Thyroid gland (tissue), 4 donors: Measurements from ENCODE around the gene ADPRHL1. TPM values are rescaled to one million over a fixed set of nuclear protein-coding genes. Genes with fewer than 3 reads are reported as not detected.

ENCODE experiments used
- DNase-seq, 2 donors: peaks; one replicate each; pipeline ENCODE4 v3.0.0-alpha.2; 2019
- H3K27ac ChIP-seq, 3 donors: fragments of 200-600 bp; sonication (generic); 1 replicate in 2 of 3; 2 replicates in 1 of 3; pipeline ENCODE4 v1.5.1; 2016 to 2019; ENCODE audit warnings: mild to moderate bottlenecking in 1 of 3, moderate library complexity in 1 of 3
- H3K27me3 ChIP-seq: fragments of 200-600 bp; sonication (generic); one replicate; pipeline ENCODE4 v1.5.1; 2019
- H3K36me3 ChIP-seq, 2 donors: fragments of 200-600 bp; sonication (generic); one replicate each; pipeline ENCODE4 v1.5.1; 2016 to 2019
- H3K4me1 ChIP-seq, 2 donors: fragments of 200-600 bp; sonication (generic); one replicate each; pipeline ENCODE4 v1.5.1; 2017 to 2019
- H3K4me3 ChIP-seq, 3 donors: fragments of 200-600 bp; sonication (generic); replicated peaks in 1 of 3; 1 replicate in 2 of 3; 2 replicates in 1 of 3; pipeline ENCODE4 v1.5.1; 2016; ENCODE audit warnings: mild to moderate bottlenecking in 1 of 3
- H3K9me3 ChIP-seq: fragments of 200-600 bp; sonication (generic); one replicate; pipeline ENCODE4 v1.5.1; 2017
- POLR2A ChIP-seq, 2 donors: fragments of 450-650 bp; IDR thresholded peaks; one replicate each; pipeline ENCODE4 v1.6.1; 2017; ENCODE audit warnings: antibody characterized with exemption in 2 of 2, mild to moderate bottlenecking in 2 of 2, moderate library complexity in 1 of 2
- WGBS, 2 donors: methylation state at CpG; one replicate each; pipeline ENCODE4 v1.1.5; 2017; 5-methylcytosine and 5-hydroxymethylcytosine counted together
- intact Hi-C: fragments of 100-400 bp; cut with DNase I; formaldehyde crosslinking; loops from one replicate; pipeline ENCODE4 v1.15.1; 2023
- total RNA-seq, 4 donors: library from RNA; depleted of rRNA; stranded (reverse); fragments of >200 nt; gene quantifications; one replicate each; pipeline ENCODE4 v1.2.3, GENCODE V29; 2016
- TF ChIP-seq, protein P1 (sequence below), 6 experiments: fragments of 200-600 bp in 3 of 6; fragments of 450-650 bp in 3 of 6; sonication (generic) in 3 of 6; IDR thresholded peaks; one replicate each; pipeline ENCODE4 v1.5.1; 2016 to 2019; ENCODE audit warnings: antibody characterized with exemption in 6 of 6, mild to moderate bottlenecking in 2 of 6, inconsistent platforms in 1 of 6, moderate library complexity in 1 of 6

ADPRHL1 gene
- total RNA-seq, 4 donors from 2014 or later, result 0.20 to 2.0 (median 1.0) TPM

DNA sequence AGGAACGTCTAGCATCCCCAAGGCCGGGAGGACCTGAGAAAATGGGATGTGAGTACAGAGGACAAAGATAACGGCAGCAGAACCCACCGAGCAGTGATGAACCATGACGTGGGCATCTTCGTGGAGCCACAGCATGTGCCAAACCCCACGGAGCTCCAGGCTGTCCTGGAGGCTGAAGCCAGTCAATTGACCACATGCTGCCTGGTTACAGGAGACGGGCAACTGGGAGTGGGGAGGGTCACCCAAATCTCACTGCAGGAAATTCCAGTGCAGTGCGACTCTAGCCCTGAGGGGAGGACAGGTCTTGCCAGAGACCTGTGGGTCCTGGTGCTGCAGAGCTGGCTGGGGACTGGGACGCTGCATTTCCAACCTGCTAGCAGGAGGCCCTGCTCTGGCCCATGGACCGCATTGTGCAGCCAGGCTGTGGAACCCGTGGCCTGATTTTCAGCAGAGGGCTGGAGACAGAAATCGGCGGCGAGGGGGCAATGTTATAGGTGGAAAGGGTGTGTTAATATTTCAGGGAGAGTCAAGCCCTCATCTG is 86.2 kb downstream of the ADPRHL1 start:
- no peak overlapping the region for H3K27ac ChIP-seq
- intact Hi-C loops, result loop anchor here (10.0 kb wide), 1 partner anchor 212 kb away; the partner anchor contains the start of gene PROZ
- H3K36me3 ChIP-seq, result no peaks in the 10 kb centered on the region
- H3K9me3 ChIP-seq, result no peaks in the 10 kb centered on the region
- no peak for DNase-seq
- no peaks in the 10 kb centered on the region for H3K27me3 ChIP-seq
- TF ChIP-seq, protein P1, sequence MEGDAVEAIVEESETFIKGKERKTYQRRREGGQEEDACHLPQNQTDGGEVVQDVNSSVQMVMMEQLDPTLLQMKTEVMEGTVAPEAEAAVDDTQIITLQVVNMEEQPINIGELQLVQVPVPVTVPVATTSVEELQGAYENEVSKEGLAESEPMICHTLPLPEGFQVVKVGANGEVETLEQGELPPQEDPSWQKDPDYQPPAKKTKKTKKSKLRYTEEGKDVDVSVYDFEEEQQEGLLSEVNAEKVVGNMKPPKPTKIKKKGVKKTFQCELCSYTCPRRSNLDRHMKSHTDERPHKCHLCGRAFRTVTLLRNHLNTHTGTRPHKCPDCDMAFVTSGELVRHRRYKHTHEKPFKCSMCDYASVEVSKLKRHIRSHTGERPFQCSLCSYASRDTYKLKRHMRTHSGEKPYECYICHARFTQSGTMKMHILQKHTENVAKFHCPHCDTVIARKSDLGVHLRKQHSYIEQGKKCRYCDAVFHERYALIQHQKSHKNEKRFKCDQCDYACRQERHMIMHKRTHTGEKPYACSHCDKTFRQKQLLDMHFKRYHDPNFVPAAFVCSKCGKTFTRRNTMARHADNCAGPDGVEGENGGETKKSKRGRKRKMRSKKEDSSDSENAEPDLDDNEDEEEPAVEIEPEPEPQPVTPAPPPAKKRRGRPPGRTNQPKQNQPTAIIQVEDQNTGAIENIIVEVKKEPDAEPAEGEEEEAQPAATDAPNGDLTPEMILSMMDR (IDR thresholded peaks at IDR 0.05), result no peak
- TF ChIP-seq POLR2A (IDR thresholded peaks at IDR 0.05), result no peak
- H3K4me1 ChIP-seq, result peaks cover 7 to 10% of the 10 kb centered on the region in 2 donors
- no peak overlapping the region for H3K4me3 ChIP-seq
- 82 to 92% methylated on average over 13 to 15 of the region's 15 CpGs for WGBS, 2 donors

DNA sequence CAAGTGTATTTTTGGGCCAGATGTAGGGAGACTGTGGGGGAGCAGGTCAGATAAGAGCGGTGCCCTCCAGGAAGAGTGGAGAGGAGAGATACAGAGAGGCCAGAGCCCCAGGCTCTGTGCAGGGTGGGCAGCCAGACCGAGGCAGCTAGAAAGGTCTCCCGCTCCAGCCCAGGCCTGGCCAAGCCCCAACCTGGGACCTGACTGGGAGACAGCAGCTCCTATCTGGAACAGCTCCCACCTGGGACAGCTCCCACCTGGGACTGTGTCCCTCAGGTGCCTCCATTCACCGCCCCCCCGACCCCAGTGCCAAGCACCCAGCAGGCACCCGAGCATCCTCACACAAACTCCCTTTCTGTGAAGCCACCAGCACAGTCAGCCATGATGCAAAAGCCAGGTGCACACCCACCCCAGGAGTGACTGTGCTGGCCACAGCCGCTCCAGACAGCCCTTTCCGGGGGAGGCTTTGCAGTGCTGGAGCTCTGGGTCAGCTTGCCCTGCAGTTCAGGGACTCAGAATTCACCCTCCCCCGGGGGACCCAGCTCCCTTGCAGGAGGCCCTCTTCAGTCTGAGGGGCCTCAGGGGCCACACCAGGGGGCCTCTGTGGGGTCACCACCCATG is 87.2 kb downstream of the ADPRHL1 start:
- intact Hi-C loops, result loop anchor here (10.0 kb wide), 1 partner anchor 211 kb away; the partner anchor contains the start of gene PROZ
- no peak overlapping the region for H3K27ac ChIP-seq
- no peaks in the 10 kb centered on the region for H3K27me3 ChIP-seq
- H3K4me1 ChIP-seq, result peaks cover 7 to 10% of the 10 kb centered on the region in 2 donors
- WGBS, 2 donors, result 90 to 97% methylated on average over 3 to 6 of the region's 9 CpGs
- H3K36me3 ChIP-seq, result no peaks in the 10 kb centered on the region
- no peak overlapping the region for H3K4me3 ChIP-seq
- DNase-seq, result no peak
- H3K9me3 ChIP-seq, result no peaks in the 10 kb centered on the region
- TF ChIP-seq, protein P1 (IDR thresholded peaks at IDR 0.05), result no peak
- TF ChIP-seq POLR2A (IDR thresholded peaks at IDR 0.05), result no peak

DNA sequence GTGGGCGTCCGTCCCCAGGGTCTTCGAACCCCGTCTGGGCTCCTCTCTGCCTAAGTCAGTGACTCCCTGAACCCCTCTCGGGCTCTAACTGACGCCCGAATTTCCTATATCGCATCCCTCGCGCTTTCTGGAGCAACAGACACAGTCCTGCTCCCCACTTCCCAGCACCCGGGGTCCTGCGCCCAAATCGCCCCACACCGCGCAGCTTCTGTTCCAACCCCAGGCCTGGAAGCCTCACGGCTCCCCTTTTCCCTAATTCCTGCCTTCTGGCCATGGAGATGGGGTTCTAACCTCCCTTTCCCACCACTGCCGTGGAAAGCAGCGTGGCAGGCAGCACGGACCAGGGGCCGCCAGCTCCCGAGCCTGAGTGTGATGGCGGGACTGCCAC is 87.7 kb downstream of the ADPRHL1 start:
- Histone ChIP-seq H3K36me3 (no peaks in the 10 kb centered on the region), H3K27me3 (no peaks in the 10 kb centered on the region), H3K4me3 (no peak overlapping the region), H3K9me3 (no peaks in the 10 kb centered on the region), H3K4me1 (peaks cover 7 to 10% of the 10 kb centered on the region in 2 donors), H3K27ac (no peak overlapping the region)
- WGBS, 2 donors, result 96 to 98% methylated on average over 22 of the region's 22 CpGs
- DNase-seq, result no peak
- no peak for TF ChIP-seq POLR2A (IDR thresholded peaks at IDR 0.05)
- intact Hi-C loops, result loop anchor here (10.0 kb wide), 1 partner anchor 211 kb away; the partner anchor contains the start of gene PROZ

DNA sequence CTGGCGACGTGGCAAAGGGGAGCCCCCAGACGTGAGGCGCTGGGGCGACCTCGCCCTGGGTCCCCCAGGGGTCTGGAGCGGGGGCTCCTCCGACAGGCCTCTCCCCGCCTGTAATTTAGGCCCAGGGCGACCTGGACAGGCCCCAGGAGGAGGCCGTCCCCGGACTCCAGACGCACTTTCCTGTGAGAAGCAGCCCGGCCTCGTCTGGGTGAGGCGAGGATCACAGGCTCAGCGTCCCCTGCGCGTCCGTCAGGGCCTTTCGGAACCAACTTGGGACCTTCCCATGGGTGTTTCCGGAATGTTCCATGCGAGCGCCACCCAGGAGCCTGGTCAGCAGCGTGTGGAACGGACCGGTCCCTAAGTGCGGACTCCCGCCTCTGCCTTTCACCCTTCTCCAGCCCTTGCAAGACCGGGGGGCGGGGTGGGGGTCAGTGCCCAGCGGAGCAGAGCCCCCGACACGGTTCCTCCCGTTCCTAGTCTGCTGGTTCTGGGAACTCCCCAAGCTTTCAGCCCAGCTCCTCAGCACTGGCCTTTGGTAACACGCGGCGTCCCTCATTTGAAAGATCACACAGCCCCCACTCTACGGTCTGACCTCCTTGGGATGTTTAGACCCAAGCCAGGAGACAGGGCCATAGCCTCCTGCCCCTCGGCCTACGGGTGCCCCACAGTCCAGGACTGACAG is 88.2 kb downstream of the ADPRHL1 start:
- peak in 1 of 2 donors; percentile 12 for DNase-seq
- no peaks in the 10 kb centered on the region for H3K27me3 ChIP-seq
- intact Hi-C loops, result loop anchor here (10.0 kb wide), 1 partner anchor 210 kb away; the partner anchor contains the start of gene PROZ
- H3K9me3 ChIP-seq, result no peaks in the 10 kb centered on the region
- H3K36me3 ChIP-seq, result no peaks in the 10 kb centered on the region
- H3K4me1 ChIP-seq, result peaks cover 7 to 10% of the 10 kb centered on the region in 2 donors
- WGBS, 2 donors, result 90 to 94% methylated on average over 11 to 30 of the region's 41 CpGs
- TF ChIP-seq POLR2A (IDR thresholded peaks at IDR 0.05), result no peak
- peak overlapping the region in 1 of 3 donors; percentile 23 for H3K4me3 ChIP-seq
- H3K27ac ChIP-seq, result peak overlapping the region in 2 of 3 donors; percentile 17 to 48

- intact Hi-C loops, result loop anchor here (10.0 kb wide), 1 partner anchor 210 kb away; the partner anchor contains the start of gene PROZ
- WGBS, 2 donors, result 12 to 14% methylated on average over 30 of the region's 41 CpGs
- DNase-seq, result peak in 1 of 2 donors; percentile 16
Observed at GRCh38 chr13:113364311-113364889, 88.9 kb downstream of the ADPRHL1 start.

More at GRCh38 chr13:113364311-113364889, 88.9 kb downstream of the ADPRHL1 start:
- Histone ChIP-seq H3K36me3 (no peaks in the 10 kb centered on the region), H3K4me3 (peak overlapping the region in 1 of 3 donors; percentile 23), H3K27me3 (no peaks in the 10 kb centered on the region), H3K27ac (peak overlapping the region; percentile 17 to 78 (median 48)), H3K4me1 (peaks cover 7 to 10% of the 10 kb centered on the region in 2 donors), H3K9me3 (no peaks in the 10 kb centered on the region)
- no peak for TF ChIP-seq POLR2A (IDR thresholded peaks at IDR 0.05)
- TF ChIP-seq, protein P1 (IDR thresholded peaks at IDR 0.05), result no peak
